ACC112 (cell line): ENCODE results near the gene RASSF6.
"Not testable (repeated sequence)": the region's sequence is repeated elsewhere in the genome, so short reads cannot be mapped to it uniquely, and the experiment has no call there.

ENCODE experiments used
- H2AFZ ChIP-seq: fragments of 200-600 bp; sonication (generic); one replicate; pipeline ENCODE4 v1.6.0; 2017; ENCODE audit warnings: antibody characterized with exemption, low read length; ENCODE audit not compliant: unreplicated experiment
- H3K27ac ChIP-seq: fragments of 200-600 bp; sonication (generic); 2 replicates; pipeline ENCODE4 v1.5.1; 2014; ENCODE audit warnings: low read depth, mild to moderate bottlenecking, antibody characterized with exemption, low read length, moderate library complexity
- H3K27me3 ChIP-seq: fragments of 200-600 bp; sonication (generic); 2 replicates; pipeline ENCODE4 v1.6.1; 2014; ENCODE audit warnings: mild to moderate bottlenecking, antibody characterized with exemption, low read length, moderate library complexity, mixed read lengths; ENCODE audit not compliant: insufficient read depth
- H3K36me3 ChIP-seq: fragments of 200-600 bp; sonication (generic); 2 replicates; pipeline ENCODE4 v1.6.1; 2016; ENCODE audit warnings: mild to moderate bottlenecking, antibody characterized with exemption, low read length, moderate library complexity, mixed read lengths; ENCODE audit not compliant: insufficient read depth
- H3K4me1 ChIP-seq: fragments of 200-600 bp; sonication (generic); one replicate; pipeline ENCODE4 v1.6.1; 2016; ENCODE audit warnings: low read length, mixed read lengths; ENCODE audit not compliant: insufficient read depth, unreplicated experiment, control insufficient read depth
- H3K4me3 ChIP-seq: fragments of 200-600 bp; sonication (generic); 2 replicates; pipeline ENCODE4 v1.5.1; 2014; ENCODE audit warnings: mild to moderate bottlenecking, low read depth, low read length
- H3K79me2 ChIP-seq: fragments of 200-600 bp; sonication (generic); one replicate; pipeline ENCODE4 v1.6.0; 2016; ENCODE audit warnings: low read length; ENCODE audit not compliant: control insufficient read depth, unreplicated experiment, insufficient read depth

RASSF6 gene

GRCh38 chr4:73597183-73597582 is 23.1 kb downstream of the RASSF6 start:
- not testable (repeated sequence) for H3K36me3 ChIP-seq, H3K79me2 ChIP-seq, H3K27me3 ChIP-seq, H3K27ac ChIP-seq, H3K4me3 ChIP-seq, H2AFZ ChIP-seq
- H3K4me1 ChIP-seq = peaks cover 18% of the 10 kb centered on the region

- no peak overlapping the region for H3K27ac ChIP-seq
- no peaks in the 10 kb centered on the region for H3K27me3 ChIP-seq
- no peaks in the 10 kb centered on the region for H3K79me2 ChIP-seq
- H3K36me3 ChIP-seq = no peaks in the 10 kb centered on the region
- H3K4me3 ChIP-seq = no peak overlapping the region
- peaks cover 18% of the 10 kb centered on the region for H3K4me1 ChIP-seq
- no peak overlapping the region for H2AFZ ChIP-seq
Measured at GRCh38 chr4:73596001-73596400, 24.2 kb downstream of the RASSF6 start.

- Histone ChIP-seq H3K4me3 (no peak overlapping the region), H3K27me3 (no peaks in the 10 kb centered on the region), H2AFZ (peak overlapping the region; percentile 13), H3K79me2 (no peaks in the 10 kb centered on the region), H3K36me3 (no peaks in the 10 kb centered on the region), H3K27ac (no peak overlapping the region), H3K4me1 (peaks cover 19% of the 10 kb centered on the region)
Measured at GRCh38 chr4:73593631-73594241, 26.5 kb downstream of the RASSF6 start.

GRCh38 chr4:73589887-73590801 is 30.1 kb downstream of the RASSF6 start:
- Histone ChIP-seq H3K27ac (peak overlapping the region; percentile 85), H3K4me3 (no peak overlapping the region), H2AFZ (peak overlapping the region; percentile 16), H3K4me1 (peaks cover 37% of the 10 kb centered on the region), H3K36me3 (no peaks in the 10 kb centered on the region), H3K27me3 (no peaks in the 10 kb centered on the region), H3K79me2 (no peaks in the 10 kb centered on the region)

GRCh38 chr4:73589261-73589847 is 30.9 kb downstream of the RASSF6 start:
- peak overlapping the region; percentile 85 for H2AFZ ChIP-seq
- H3K4me3 ChIP-seq = peak overlapping the region; percentile 24
- H3K27me3 ChIP-seq = no peaks in the 10 kb centered on the region
- peak overlapping the region; percentile 85 for H3K27ac ChIP-seq
- H3K4me1 ChIP-seq = peaks cover 43% of the 10 kb centered on the region
- no peaks in the 10 kb centered on the region for H3K36me3 ChIP-seq
- no peaks in the 10 kb centered on the region for H3K79me2 ChIP-seq

- peak overlapping the region; percentile 85 for H3K27ac ChIP-seq
- H3K36me3 ChIP-seq = no peaks in the 10 kb centered on the region
- H3K4me3 ChIP-seq = no peak overlapping the region
- H3K27me3 ChIP-seq = no peaks in the 10 kb centered on the region
- H2AFZ ChIP-seq = no peak overlapping the region
- H3K79me2 ChIP-seq = no peaks in the 10 kb centered on the region
- peaks cover 43% of the 10 kb centered on the region for H3K4me1 ChIP-seq
Measured at GRCh38 chr4:73588613-73589012, 31.6 kb downstream of the RASSF6 start.

- H3K27ac ChIP-seq = peak overlapping the region; percentile 79
- peaks cover 43% of the 10 kb centered on the region for H3K4me1 ChIP-seq
- no peaks in the 10 kb centered on the region for H3K79me2 ChIP-seq
- H3K36me3 ChIP-seq = no peaks in the 10 kb centered on the region
- H3K4me3 ChIP-seq = no peak overlapping the region
- H3K27me3 ChIP-seq = no peaks in the 10 kb centered on the region
- peak overlapping the region; percentile 4 for H2AFZ ChIP-seq
Measured at GRCh38 chr4:73586666-73587065, 33.6 kb downstream of the RASSF6 start.

- Histone ChIP-seq H3K4me3 (no peak overlapping the region; the same call in 1 of the 2 replicates), H3K27me3 (no peaks in the 10 kb centered on the region), H3K36me3 (no peaks in the 10 kb centered on the region), H3K27ac (peak overlapping the region; percentile 79), H2AFZ (peak overlapping the region; percentile 4), H3K4me1 (peaks cover 43% of the 10 kb centered on the region), H3K79me2 (no peaks in the 10 kb centered on the region)
Measured at GRCh38 chr4:73586040-73586439, 34.2 kb downstream of the RASSF6 start.

GRCh38 chr4:73585345-73585744 is 34.9 kb downstream of the RASSF6 start:
- no peaks in the 10 kb centered on the region for H3K79me2 ChIP-seq
- H3K27me3 ChIP-seq = no peaks in the 10 kb centered on the region
- peak overlapping the region; percentile 67 for H2AFZ ChIP-seq
- H3K4me1 ChIP-seq = peaks cover 40% of the 10 kb centered on the region
- H3K4me3 ChIP-seq = no peak overlapping the region
- H3K36me3 ChIP-seq = no peaks in the 10 kb centered on the region
- peak overlapping the region; percentile 79 for H3K27ac ChIP-seq

- Histone ChIP-seq H3K79me2 (no peaks in the 10 kb centered on the region), H2AFZ (no peak overlapping the region), H3K4me1 (peaks cover 25% of the 10 kb centered on the region), H3K36me3 (no peaks in the 10 kb centered on the region), H3K27ac (no peak overlapping the region), H3K27me3 (no peaks in the 10 kb centered on the region), H3K4me3 (no peak overlapping the region)
Measured at GRCh38 chr4:73583666-73584065, 36.6 kb downstream of the RASSF6 start.
